ENCODE measurements around the gene ZNF212.

ZNF212 gene

DNA sequence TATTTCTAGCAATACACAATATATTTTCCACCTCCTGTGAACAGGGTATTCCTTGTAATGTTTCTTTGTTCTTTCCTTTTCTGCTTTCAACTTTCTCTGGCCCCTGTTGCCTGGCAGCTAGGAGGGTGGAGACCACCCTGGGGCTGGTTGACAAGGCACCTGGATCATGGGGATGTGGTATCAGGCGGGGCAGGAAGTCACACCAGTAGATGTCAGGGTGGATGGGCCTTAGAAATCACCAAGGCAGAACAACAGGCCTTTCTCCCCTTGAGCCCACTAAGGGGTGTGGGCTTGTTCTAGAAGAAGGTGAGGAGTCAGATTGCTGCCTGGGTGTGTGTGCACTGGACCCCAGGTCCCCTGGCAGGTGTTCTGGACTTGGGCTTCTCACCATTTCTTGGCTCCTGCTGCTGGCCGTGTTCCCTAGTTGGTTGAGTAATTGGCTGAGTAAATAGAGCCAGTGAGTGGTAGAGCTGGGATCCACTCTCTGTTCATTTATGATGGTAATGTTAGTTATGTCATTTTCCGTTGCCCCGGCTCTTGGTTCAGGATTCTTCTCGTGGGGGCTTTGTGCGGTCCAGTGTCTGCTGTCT is 47.5 kb downstream of the ZNF212 start:
- H3K36me3 ChIP-seq (replicated peaks), result peaks cover 3% of the 10 kb centered on the region
- H3K27ac ChIP-seq, result no peak overlapping the region
- TF ChIP-seq, protein P1, sequence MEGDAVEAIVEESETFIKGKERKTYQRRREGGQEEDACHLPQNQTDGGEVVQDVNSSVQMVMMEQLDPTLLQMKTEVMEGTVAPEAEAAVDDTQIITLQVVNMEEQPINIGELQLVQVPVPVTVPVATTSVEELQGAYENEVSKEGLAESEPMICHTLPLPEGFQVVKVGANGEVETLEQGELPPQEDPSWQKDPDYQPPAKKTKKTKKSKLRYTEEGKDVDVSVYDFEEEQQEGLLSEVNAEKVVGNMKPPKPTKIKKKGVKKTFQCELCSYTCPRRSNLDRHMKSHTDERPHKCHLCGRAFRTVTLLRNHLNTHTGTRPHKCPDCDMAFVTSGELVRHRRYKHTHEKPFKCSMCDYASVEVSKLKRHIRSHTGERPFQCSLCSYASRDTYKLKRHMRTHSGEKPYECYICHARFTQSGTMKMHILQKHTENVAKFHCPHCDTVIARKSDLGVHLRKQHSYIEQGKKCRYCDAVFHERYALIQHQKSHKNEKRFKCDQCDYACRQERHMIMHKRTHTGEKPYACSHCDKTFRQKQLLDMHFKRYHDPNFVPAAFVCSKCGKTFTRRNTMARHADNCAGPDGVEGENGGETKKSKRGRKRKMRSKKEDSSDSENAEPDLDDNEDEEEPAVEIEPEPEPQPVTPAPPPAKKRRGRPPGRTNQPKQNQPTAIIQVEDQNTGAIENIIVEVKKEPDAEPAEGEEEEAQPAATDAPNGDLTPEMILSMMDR (IDR thresholded peaks at IDR 0.05; ENCODE audit: low read depth, low read length, missing control alignments), result no peak
- no peak overlapping the region for H3K4me3 ChIP-seq (ENCODE audit: low read depth, low read length)
- no peak for DNase-seq
- no peaks in the 10 kb centered on the region for H3K27me3 ChIP-seq (replicated peaks)
- in situ Hi-C loops (cut with HindIII; ENCODE audit: low pct_ligation_motif_present, low sequenced_read_pairs), result no loop called here

DNA sequence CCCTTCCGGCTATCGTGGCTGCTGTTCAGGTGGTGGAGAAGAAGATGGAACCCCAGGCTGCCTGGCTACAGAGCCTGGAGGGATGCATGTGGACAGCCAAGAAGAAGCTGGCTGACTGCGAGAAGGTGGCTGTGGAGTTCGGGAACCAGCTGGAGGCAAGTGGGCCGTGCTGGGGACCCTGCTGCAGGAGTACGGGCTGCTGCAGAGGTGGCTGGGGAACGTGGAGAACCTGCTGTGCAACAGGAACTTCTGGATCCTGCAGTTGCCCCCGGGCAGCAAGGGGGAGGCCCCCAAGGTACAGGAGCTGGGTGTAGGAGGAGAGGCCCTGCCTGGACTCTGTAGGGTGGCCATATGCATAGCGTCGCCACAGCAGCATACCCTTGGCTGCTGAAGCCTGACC is 48.2 kb downstream of the ZNF212 start:
- Histone ChIP-seq H3K36me3 (replicated peaks) (no peaks in the 10 kb centered on the region), H3K27me3 (replicated peaks) (no peaks in the 10 kb centered on the region), H3K4me3 (ENCODE audit: low read depth, low read length) (no peak overlapping the region), H3K27ac (no peak overlapping the region)
- in situ Hi-C loops (cut with HindIII; ENCODE audit: low pct_ligation_motif_present, low sequenced_read_pairs), result no loop called here
- DNase-seq, result no peak
- TF ChIP-seq, protein P1 (IDR thresholded peaks at IDR 0.05; ENCODE audit: low read depth, low read length, missing control alignments), result no peak

DNA sequence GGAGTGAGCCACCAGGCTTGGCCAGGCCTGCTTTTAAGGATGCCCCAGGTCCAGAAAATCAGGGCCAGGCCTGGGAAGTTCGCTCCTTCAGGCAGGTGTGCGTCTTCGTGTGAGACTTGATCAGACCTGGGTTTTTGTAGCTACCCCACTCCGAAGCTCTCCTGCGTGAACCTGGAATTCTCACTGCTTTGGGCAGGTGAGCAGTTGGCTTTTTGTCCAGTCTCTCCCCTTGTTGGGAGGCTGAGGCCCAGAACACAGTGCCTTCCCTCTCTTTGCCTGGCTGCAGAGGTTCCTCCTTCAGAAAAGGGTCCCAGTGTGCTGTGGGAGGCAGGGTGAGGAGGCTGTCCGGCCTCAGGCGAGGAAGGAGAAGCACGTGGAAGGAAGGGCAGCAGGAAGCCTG is 49.8 kb downstream of the ZNF212 start:
- TF ChIP-seq, protein P1 (IDR thresholded peaks at IDR 0.05; ENCODE audit: low read depth, low read length, missing control alignments), result no peak
- in situ Hi-C loops (cut with HindIII; ENCODE audit: low pct_ligation_motif_present, low sequenced_read_pairs), result no loop called here
- no peak for DNase-seq
- no peak overlapping the region for H3K4me3 ChIP-seq (ENCODE audit: low read depth, low read length)
- no peaks in the 10 kb centered on the region for H3K36me3 ChIP-seq (replicated peaks)
- no peak overlapping the region for H3K27ac ChIP-seq
- no peaks in the 10 kb centered on the region for H3K27me3 ChIP-seq (replicated peaks)

DNA sequence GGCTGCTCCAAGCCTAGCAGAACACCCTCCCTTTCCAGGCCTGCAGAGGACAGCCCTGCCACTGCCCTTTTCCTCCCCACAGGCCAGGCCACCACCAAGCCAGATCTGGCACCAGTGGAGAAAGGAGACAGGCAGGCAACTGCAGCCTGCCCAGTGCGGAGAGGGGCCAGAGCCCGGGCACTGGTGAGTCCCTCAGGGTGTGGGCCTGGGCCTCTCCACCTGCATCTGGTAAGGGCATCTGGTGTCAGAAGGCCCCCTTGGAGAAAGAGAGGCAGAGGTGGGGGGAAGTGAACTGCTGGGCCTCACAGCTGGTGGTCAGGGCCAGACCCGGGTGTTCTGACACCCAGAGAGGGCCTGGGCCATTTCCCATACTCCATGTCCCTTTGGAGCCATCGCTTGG is 50.4 kb downstream of the ZNF212 start:
- no peak overlapping the region for H3K4me3 ChIP-seq (ENCODE audit: low read depth, low read length)
- in situ Hi-C loops (cut with HindIII; ENCODE audit: low pct_ligation_motif_present, low sequenced_read_pairs), result no loop called here
- no peaks in the 10 kb centered on the region for H3K36me3 ChIP-seq (replicated peaks)
- no peak overlapping the region for H3K27ac ChIP-seq
- no peak for DNase-seq
- H3K27me3 ChIP-seq (replicated peaks), result no peaks in the 10 kb centered on the region
- TF ChIP-seq, protein P1 (IDR thresholded peaks at IDR 0.05; ENCODE audit: low read depth, low read length, missing control alignments), result no peak

DNA sequence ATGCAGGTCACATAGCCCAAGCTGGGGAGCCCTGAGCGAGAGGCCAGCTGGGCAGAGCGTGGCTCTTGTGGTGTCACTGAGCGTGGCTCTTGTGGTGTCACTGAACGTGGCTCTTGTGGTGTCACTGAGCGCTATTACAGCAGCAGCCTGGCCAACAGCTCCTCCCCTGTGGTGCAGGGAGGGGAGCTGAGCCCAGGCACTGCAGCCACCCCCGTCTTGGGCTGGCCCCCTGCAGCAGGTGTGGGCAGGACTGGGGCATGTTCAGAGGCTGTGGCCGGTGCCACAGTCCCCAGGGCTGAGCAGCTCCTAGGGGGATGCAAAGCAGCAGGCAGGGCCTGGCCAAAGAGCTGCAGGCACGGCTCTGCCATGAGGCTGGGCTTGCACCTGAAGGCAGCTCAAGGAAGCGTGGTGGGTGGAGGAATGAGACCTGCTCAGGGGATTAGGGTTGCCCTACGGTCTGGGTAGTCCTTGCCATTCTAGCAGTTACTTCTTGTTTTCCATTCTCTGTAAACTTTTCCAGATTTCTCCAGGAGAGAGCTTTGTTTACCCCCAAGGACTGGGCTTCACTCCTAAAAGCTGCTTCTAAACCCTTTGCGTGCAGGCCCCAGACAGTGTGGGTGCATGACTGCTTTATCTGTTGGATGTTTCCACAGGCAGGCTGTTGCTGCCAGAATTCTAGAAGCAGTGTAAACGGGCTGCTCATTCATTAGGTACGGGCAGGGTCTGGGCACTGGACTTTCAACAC is 51.8 kb downstream of the ZNF212 start:
- Histone ChIP-seq H3K27me3 (replicated peaks) (no peaks in the 10 kb centered on the region), H3K36me3 (replicated peaks) (no peaks in the 10 kb centered on the region), H3K4me3 (ENCODE audit: low read depth, low read length) (no peak overlapping the region), H3K27ac (no peak overlapping the region)
- in situ Hi-C loops (cut with HindIII; ENCODE audit: low pct_ligation_motif_present, low sequenced_read_pairs), result no loop called here
- no peak for DNase-seq
- TF ChIP-seq, protein P1 (IDR thresholded peaks at IDR 0.05; ENCODE audit: low read depth, low read length, missing control alignments), result no peak

Measured in brain microvascular endothelial cell (primary cell).